GM19372 (cell line): ENCODE measurements around the gene C13orf46.

ENCODE experiments used
- ATAC-seq: cut with Tn5 transposase; IDR thresholded peaks from one replicate; pipeline ENCODE4 v1.9.1; 2021; ENCODE audit warnings: mild to moderate bottlenecking, low read depth, moderate library complexity; ENCODE audit not compliant: unreplicated experiment

C13orf46 gene

GRCh38 chr13:113941571-113942191 is 32.2 kb downstream of the C13orf46 start:
- ATAC-seq: no peak

- no peak for ATAC-seq
Measured at GRCh38 chr13:113939944-113940297, 34.0 kb downstream of the C13orf46 start.

GRCh38 chr13:113939129-113939943 is 34.5 kb downstream of the C13orf46 start:
- ATAC-seq: no peak

GRCh38 chr13:113938716-113939115 is 35.2 kb downstream of the C13orf46 start:
- ATAC-seq: no peak

- no peak for ATAC-seq
Measured at GRCh38 chr13:113938246-113938645, 35.6 kb downstream of the C13orf46 start.

GRCh38 chr13:113937527-113938180 is 36.2 kb downstream of the C13orf46 start:
- ATAC-seq: no peak

- ATAC-seq: no peak
Measured at GRCh38 chr13:113937073-113937472, 36.8 kb downstream of the C13orf46 start.

GRCh38 chr13:113936166-113936965 is 37.5 kb downstream of the C13orf46 start:
- no peak for ATAC-seq

GRCh38 chr13:113935001-113935844 is 38.7 kb downstream of the C13orf46 start:
- no peak for ATAC-seq

- ATAC-seq: no peak
Measured at GRCh38 chr13:113934576-113934975, 39.3 kb downstream of the C13orf46 start.

GRCh38 chr13:113933901-113934300 is 40.0 kb downstream of the C13orf46 start:
- no peak for ATAC-seq

- no peak for ATAC-seq
Measured at GRCh38 chr13:113931841-113932459, 41.9 kb downstream of the C13orf46 start.

GRCh38 chr13:113930671-113931637 is 42.9 kb downstream of the C13orf46 start:
- ATAC-seq: no peak

- ATAC-seq: no peak
Measured at GRCh38 chr13:113929628-113930615, 44.0 kb downstream of the C13orf46 start.

GRCh38 chr13:113928685-113929627 is 44.9 kb downstream of the C13orf46 start:
- ATAC-seq: no peak
